ENCODE measurements around the gene WIPF1.

Gene WIPF1

GRCh38 chr2:174597345-174598047, at the start of gene WIPF1:
Gene WIPF1, minus strand, starts transcription at chr2:174597804. Its CDS starts 12,231 bp downstream, at chr2:174585573.
- peak; percentile 49 for DNase-seq (ENCODE audit: low spot score)
- no peak for TF ChIP-seq CTCF (IDR thresholded peaks at IDR 0.05; ENCODE audit: extremely low read depth, insufficient read depth, missing control alignments)
- in situ Hi-C loops (cut with MboI; ENCODE audit: low pct_unique_long_range_greater_than_20kb, low sequenced_read_pairs, unreplicated experiment), result loop anchor here (25.0 kb wide), 1 partner anchor 90 kb away; no protein-coding TSS in a partner anchor

- in situ Hi-C loops (cut with MboI; ENCODE audit: low pct_unique_long_range_greater_than_20kb, low sequenced_read_pairs, unreplicated experiment), result no loop called here
- TF ChIP-seq CTCF (IDR thresholded peaks at IDR 0.05; ENCODE audit: extremely low read depth, insufficient read depth, missing control alignments), result no peak
These were observed 47.7 kb upstream of the WIPF1 start for GRCh38 chr2:174645296-174645695.

GRCh38 chr2:174644406-174644805, 46.8 kb upstream of the WIPF1 start:
- DNase-seq (ENCODE audit: low spot score), result no peak
- no peak for TF ChIP-seq CTCF (IDR thresholded peaks at IDR 0.05; ENCODE audit: extremely low read depth, insufficient read depth, missing control alignments)
- in situ Hi-C loops (cut with MboI; ENCODE audit: low pct_unique_long_range_greater_than_20kb, low sequenced_read_pairs, unreplicated experiment), result no loop called here

More at GRCh38 chr2:174645296-174645695, 47.7 kb upstream of the WIPF1 start:
- no peak for DNase-seq (ENCODE audit: low spot score)

GRCh38 chr2:174643356-174643755, 45.8 kb upstream of the WIPF1 start:
- no peak for TF ChIP-seq CTCF (IDR thresholded peaks at IDR 0.05; ENCODE audit: extremely low read depth, insufficient read depth, missing control alignments)
- no peak for DNase-seq (ENCODE audit: low spot score)
- in situ Hi-C loops (cut with MboI; ENCODE audit: low pct_unique_long_range_greater_than_20kb, low sequenced_read_pairs, unreplicated experiment), result no loop called here

GRCh38 chr2:174641168-174641567, 43.6 kb upstream of the WIPF1 start:
- no peak for TF ChIP-seq CTCF (IDR thresholded peaks at IDR 0.05; ENCODE audit: extremely low read depth, insufficient read depth, missing control alignments)
- in situ Hi-C loops (cut with MboI; ENCODE audit: low pct_unique_long_range_greater_than_20kb, low sequenced_read_pairs, unreplicated experiment), result no loop called here
- no peak for DNase-seq (ENCODE audit: low spot score)

GRCh38 chr2:174636987-174637386, 39.4 kb upstream of the WIPF1 start:
- in situ Hi-C loops (cut with MboI; ENCODE audit: low pct_unique_long_range_greater_than_20kb, low sequenced_read_pairs, unreplicated experiment), result no loop called here
- no peak for DNase-seq (ENCODE audit: low spot score)
- TF ChIP-seq CTCF (IDR thresholded peaks at IDR 0.05; ENCODE audit: extremely low read depth, insufficient read depth, missing control alignments), result no peak
